Mesothelial cell of epicardium (in vitro differentiated cells): ENCODE results near the gene ARMC12. TPM values are rescaled to one million over a fixed set of nuclear protein-coding genes. Genes with fewer than 3 reads are reported as not detected.

Experiments
- DNase-seq, 2 experiments: peaks; one replicate each; pipeline ENCODE4 v3.0.0; 2021; ENCODE audit warnings: low spot score in 2 of 2; ENCODE audit not compliant: unreplicated experiment in 2 of 2
- H3K27ac Mint-ChIP-seq: 2 replicates; pipeline ENCODE4 v1.8.0; 2021; ENCODE audit warnings: mixed read lengths
- H3K27me3 Mint-ChIP-seq: 2 replicates; pipeline ENCODE4 v1.8.0; 2021; ENCODE audit warnings: low read depth, mixed read lengths
- H3K36me3 Mint-ChIP-seq: 2 replicates; pipeline ENCODE4 v1.8.0; 2021; ENCODE audit warnings: mixed read lengths
- H3K4me1 Mint-ChIP-seq: 2 replicates; pipeline ENCODE4 v1.8.0; 2021; ENCODE audit warnings: mixed read lengths
- H3K4me3 Mint-ChIP-seq: 2 replicates; pipeline ENCODE4 v1.8.0; 2021; ENCODE audit warnings: mild to moderate bottlenecking, moderate library complexity, mixed read lengths
- H3K9me3 Mint-ChIP-seq: 2 replicates; pipeline ENCODE4 v1.8.0; 2021; ENCODE audit warnings: mixed read lengths
- total RNA-seq: library from RNA; stranded (reverse); gene quantifications from 3 replicates; pipeline ENCODE4 v1.2.1, GENCODE V29; 2021
- TF ChIP-seq, protein P1 (sequence below): fragments of 200-600 bp; sonication (generic); IDR thresholded peaks from one replicate; pipeline ENCODE4 v1.5.0; 2021; ENCODE audit warnings: antibody characterized with exemption; ENCODE audit not compliant: unreplicated experiment

ARMC12 gene
- total RNA-seq, 1 donor from 2014 or later, result 4.2 TPM

DNA sequence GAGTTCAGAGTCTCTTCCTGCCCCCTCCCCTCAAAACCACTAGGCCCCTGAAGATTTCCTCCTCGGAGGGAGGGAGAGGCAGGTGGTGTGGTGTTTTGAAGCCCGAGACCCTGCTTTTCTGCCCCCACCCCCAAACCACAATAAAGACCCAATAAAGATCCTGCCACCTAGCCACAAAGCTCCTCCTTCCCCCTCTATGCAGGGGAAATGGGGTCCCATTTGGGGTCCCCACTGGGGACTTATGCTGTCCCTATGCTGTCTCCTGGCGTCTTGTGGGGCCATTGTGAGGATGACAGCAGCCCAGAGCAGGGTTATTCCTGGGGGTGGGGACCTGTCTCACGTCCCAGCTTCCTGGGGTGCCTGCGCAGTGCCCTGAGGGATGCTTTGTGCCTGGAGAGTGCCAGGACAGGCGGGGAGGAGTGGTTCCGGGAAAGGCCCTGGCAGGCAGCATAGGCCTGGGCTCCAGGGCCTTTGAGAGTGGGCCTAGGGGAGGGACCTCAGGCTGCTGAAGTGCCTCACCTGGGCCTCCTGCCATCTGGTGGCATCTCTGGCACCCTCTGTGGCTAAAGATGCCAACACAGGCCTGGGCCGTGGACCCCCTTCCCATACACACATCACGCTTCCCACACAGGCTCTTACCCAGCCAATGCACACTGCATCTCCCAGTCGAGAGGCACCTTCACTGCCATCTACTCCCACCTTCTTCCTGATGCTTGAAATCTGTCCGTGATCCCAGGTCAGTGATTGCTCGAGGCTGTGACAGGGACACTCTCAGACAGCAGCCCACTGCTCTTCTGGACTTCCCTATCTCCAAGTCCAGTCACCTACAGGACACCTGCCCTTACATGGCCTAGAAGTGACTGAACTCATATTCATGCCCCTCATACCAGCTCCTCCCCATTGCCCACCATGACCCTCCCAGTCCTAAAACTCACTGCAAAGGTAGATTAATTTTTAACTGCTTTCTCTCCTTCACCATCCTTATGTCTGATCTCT, 7.9 kb upstream of the ARMC12 start:
- DNase-seq, result no peak
- no peaks in the 10 kb centered on the region for H3K36me3 Mint-ChIP-seq
- peaks cover 58% of the 10 kb centered on the region for H3K4me1 Mint-ChIP-seq
- H3K9me3 Mint-ChIP-seq, result no peaks in the 10 kb centered on the region
- H3K27me3 Mint-ChIP-seq, result peaks cover 11% of the 10 kb centered on the region
- H3K27ac Mint-ChIP-seq, result peak overlapping the region; percentile 94
- H3K4me3 Mint-ChIP-seq, result peak overlapping the region; percentile 76
- TF ChIP-seq, protein P1, sequence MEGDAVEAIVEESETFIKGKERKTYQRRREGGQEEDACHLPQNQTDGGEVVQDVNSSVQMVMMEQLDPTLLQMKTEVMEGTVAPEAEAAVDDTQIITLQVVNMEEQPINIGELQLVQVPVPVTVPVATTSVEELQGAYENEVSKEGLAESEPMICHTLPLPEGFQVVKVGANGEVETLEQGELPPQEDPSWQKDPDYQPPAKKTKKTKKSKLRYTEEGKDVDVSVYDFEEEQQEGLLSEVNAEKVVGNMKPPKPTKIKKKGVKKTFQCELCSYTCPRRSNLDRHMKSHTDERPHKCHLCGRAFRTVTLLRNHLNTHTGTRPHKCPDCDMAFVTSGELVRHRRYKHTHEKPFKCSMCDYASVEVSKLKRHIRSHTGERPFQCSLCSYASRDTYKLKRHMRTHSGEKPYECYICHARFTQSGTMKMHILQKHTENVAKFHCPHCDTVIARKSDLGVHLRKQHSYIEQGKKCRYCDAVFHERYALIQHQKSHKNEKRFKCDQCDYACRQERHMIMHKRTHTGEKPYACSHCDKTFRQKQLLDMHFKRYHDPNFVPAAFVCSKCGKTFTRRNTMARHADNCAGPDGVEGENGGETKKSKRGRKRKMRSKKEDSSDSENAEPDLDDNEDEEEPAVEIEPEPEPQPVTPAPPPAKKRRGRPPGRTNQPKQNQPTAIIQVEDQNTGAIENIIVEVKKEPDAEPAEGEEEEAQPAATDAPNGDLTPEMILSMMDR, result no peak

DNA sequence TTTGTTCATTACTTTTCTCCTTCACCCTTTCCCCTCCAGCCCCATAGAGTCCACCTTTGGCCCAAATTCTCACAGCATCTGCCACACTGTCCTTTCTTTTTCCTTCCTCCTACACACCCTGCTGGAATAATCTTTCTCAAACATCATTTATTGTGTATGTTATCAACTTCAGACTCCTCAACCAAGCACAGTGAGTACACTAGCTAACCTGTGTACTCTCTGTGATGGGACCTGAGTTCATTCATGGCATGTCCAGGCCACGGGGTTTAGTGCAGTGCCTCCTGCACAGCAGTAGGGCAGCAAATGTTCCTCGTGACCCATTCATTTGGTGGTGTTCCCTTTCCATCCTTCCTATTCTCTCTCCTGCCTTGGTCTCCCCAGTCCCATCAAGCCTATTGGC, 7.1 kb upstream of the ARMC12 start:
- H3K4me3 Mint-ChIP-seq, result peak overlapping the region; percentile 33
- peak overlapping the region; percentile 1 for H3K27ac Mint-ChIP-seq
- peaks cover 59% of the 10 kb centered on the region for H3K4me1 Mint-ChIP-seq
- no peak for DNase-seq
- TF ChIP-seq, protein P1, result no peak
- no peaks in the 10 kb centered on the region for H3K9me3 Mint-ChIP-seq
- H3K27me3 Mint-ChIP-seq, result peaks cover 9% of the 10 kb centered on the region
- H3K36me3 Mint-ChIP-seq, result no peaks in the 10 kb centered on the region

DNA sequence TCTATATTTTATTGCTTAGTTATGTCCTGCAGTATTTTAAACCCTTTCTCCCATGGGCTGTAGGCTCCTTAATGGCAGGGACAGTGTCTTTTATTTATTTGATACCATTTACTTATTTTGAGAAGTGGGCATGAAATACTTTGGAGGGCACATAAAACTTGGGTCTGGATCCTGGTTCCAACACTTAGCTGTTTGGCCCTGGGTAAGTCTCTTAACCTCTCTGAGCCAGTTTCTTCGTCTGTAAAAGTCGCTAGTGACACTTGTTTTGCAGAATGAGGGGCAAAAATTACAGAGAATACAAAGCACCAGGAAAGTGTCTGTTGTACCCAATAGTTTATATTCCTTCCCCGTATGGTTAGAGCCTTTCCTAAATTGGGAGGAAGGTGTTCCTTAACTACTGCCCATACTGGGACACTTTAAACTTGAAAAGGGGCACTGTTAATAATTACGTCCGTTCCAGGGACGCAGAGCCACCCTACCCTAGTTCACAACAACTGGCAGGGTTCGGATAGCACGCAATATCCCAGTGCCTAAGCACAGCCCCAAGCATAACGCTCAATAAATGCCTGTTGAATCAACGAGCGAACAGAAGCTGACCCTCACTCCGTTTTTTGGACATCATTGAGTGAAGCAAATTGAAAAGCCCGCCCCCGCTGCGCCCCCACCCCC, 6.0 kb upstream of the ARMC12 start:
- peaks cover 52% of the 10 kb centered on the region for H3K4me1 Mint-ChIP-seq
- H3K4me3 Mint-ChIP-seq, result peak overlapping the region; percentile 82
- DNase-seq, result no peak
- no peaks in the 10 kb centered on the region for H3K9me3 Mint-ChIP-seq
- TF ChIP-seq, protein P1, result no peak
- no peaks in the 10 kb centered on the region for H3K36me3 Mint-ChIP-seq
- peaks cover 3% of the 10 kb centered on the region for H3K27me3 Mint-ChIP-seq
- H3K27ac Mint-ChIP-seq, result peak overlapping the region; percentile 47

- Mint-ChIP-seq H3K27me3 (peaks cover 3% of the 10 kb centered on the region), H3K4me1 (peaks cover 51% of the 10 kb centered on the region), H3K4me3 (peak overlapping the region; percentile 82), H3K27ac (peak overlapping the region; percentile 98), H3K36me3 (no peaks in the 10 kb centered on the region), H3K9me3 (no peaks in the 10 kb centered on the region)
- DNase-seq, result peak; percentile 79 to 89
- TF ChIP-seq, protein P1, result no peak
Observed at GRCh38 chr6:35731414-35731735, 5.5 kb upstream of the ARMC12 start.

GRCh38 chr6:35731736-35732532, 4.9 kb upstream of the ARMC12 start:
- peaks cover 3% of the 10 kb centered on the region for H3K27me3 Mint-ChIP-seq
- peak overlapping the region; percentile 98 for H3K27ac Mint-ChIP-seq
- no peaks in the 10 kb centered on the region for H3K36me3 Mint-ChIP-seq
- DNase-seq, result peak; percentile 81 to 90
- TF ChIP-seq, protein P1, result no peak
- no peaks in the 10 kb centered on the region for H3K9me3 Mint-ChIP-seq
- H3K4me1 Mint-ChIP-seq, result peaks cover 46% of the 10 kb centered on the region
- peak overlapping the region; percentile 82 for H3K4me3 Mint-ChIP-seq
